Measurements from ENCODE around the gene PSMC3IP.
"Not testable (repeated sequence)": the region's sequence is repeated elsewhere in the genome, so short reads cannot be mapped to it uniquely, and the experiment has no call there.

PSMC3IP gene

GRCh38 chr17:42541041-42541833 is 36.3 kb downstream of the PSMC3IP start:
- no peaks in the 10 kb centered on the region for H3K27me3 ChIP-seq (ENCODE audit: insufficient read depth, insufficient read length)
- H3K36me3 ChIP-seq (ENCODE audit: insufficient read depth, insufficient read length, low read length) = peaks cover 60% of the 10 kb centered on the region
- TF ChIP-seq YY1 (IDR thresholded peaks at IDR 0.05; ENCODE audit: insufficient read depth, insufficient read length) = no peak
- TF ChIP-seq ZNF274 (IDR thresholded peaks at IDR 0.05; ENCODE audit: low read depth, low read length) = no peak
- TF ChIP-seq SUZ12 (IDR thresholded peaks at IDR 0.05; ENCODE audit: extremely low read depth, insufficient read depth, insufficient read length) = no peak
- H3K9me3 ChIP-seq (ENCODE audit: insufficient read depth, low read length) = no peaks in the 10 kb centered on the region
- DNase-seq (ENCODE audit: low read depth, low spot score) = no peak
- peaks cover 9% of the 10 kb centered on the region for H3K4me1 ChIP-seq (ENCODE audit: insufficient read depth, insufficient read length)
- H3K9ac ChIP-seq (ENCODE audit: insufficient read length, low read depth) = no peak overlapping the region
- no peak overlapping the region for H3K4me3 ChIP-seq (ENCODE audit: insufficient read length, low read depth)

DNA sequence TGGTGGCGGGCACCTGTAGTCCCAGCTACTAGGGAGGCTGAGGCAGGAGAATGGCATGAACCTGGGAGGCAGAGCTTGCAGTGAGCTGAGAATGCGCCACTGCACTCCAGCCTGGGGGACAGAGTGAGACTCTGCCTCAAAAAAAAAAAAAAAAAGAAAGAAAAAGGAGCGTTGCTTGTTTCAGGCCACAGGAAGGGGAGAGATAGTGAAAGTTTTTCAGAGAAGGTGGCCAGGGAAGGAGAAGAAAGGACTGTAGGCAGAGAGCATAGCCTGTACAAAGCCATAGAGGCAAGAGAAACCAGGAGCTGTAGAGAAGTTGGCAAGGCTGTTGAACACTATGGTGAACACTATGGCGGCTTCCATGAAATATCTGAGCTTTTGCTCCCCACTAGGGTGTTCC is 37.0 kb downstream of the PSMC3IP start:
- not testable (repeated sequence) for H3K4me3 ChIP-seq (ENCODE audit: insufficient read length, low read depth); H3K4me1 ChIP-seq (ENCODE audit: insufficient read depth, insufficient read length); H3K27me3 ChIP-seq (ENCODE audit: insufficient read depth, insufficient read length); DNase-seq (ENCODE audit: low read depth, low spot score); H3K9ac ChIP-seq (ENCODE audit: insufficient read length, low read depth); H3K9me3 ChIP-seq (ENCODE audit: insufficient read depth, low read length)
- H3K36me3 ChIP-seq (ENCODE audit: insufficient read depth, insufficient read length, low read length) = peaks cover 60% of the 10 kb centered on the region

- TF ChIP-seq SUZ12 (IDR thresholded peaks at IDR 0.05; ENCODE audit: extremely low read depth, insufficient read depth, insufficient read length) (no peak), YY1 (IDR thresholded peaks at IDR 0.05; ENCODE audit: insufficient read depth, insufficient read length) (no peak), ZNF274 (IDR thresholded peaks at IDR 0.05; ENCODE audit: low read depth, low read length) (no peak)
- no peak overlapping the region for H3K4me3 ChIP-seq (ENCODE audit: insufficient read length, low read depth)
- peak overlapping the region; percentile 29 for H3K9ac ChIP-seq (ENCODE audit: insufficient read length, low read depth)
- no peaks in the 10 kb centered on the region for H3K27me3 ChIP-seq (ENCODE audit: insufficient read depth, insufficient read length)
- DNase-seq (ENCODE audit: low read depth, low spot score) = no peak
- H3K9me3 ChIP-seq (ENCODE audit: insufficient read depth, low read length) = no peaks in the 10 kb centered on the region
- H3K36me3 ChIP-seq (ENCODE audit: insufficient read depth, insufficient read length, low read length) = peaks cover 44% of the 10 kb centered on the region
- H3K4me1 ChIP-seq (ENCODE audit: insufficient read depth, insufficient read length) = peaks cover 14% of the 10 kb centered on the region
Measured at GRCh38 chr17:42538482-42538881, 39.0 kb downstream of the PSMC3IP start.

GRCh38 chr17:42537826-42538451 is 39.6 kb downstream of the PSMC3IP start:
- no peak overlapping the region for H3K4me3 ChIP-seq (ENCODE audit: insufficient read length, low read depth)
- H3K9me3 ChIP-seq (ENCODE audit: insufficient read depth, low read length) = no peaks in the 10 kb centered on the region
- H3K4me1 ChIP-seq (ENCODE audit: insufficient read depth, insufficient read length) = peaks cover 14% of the 10 kb centered on the region
- no peak for DNase-seq (ENCODE audit: low read depth, low spot score)
- no peak for TF ChIP-seq ZNF274 (IDR thresholded peaks at IDR 0.05; ENCODE audit: low read depth, low read length)
- H3K36me3 ChIP-seq (ENCODE audit: insufficient read depth, insufficient read length, low read length) = peaks cover 38% of the 10 kb centered on the region
- no peaks in the 10 kb centered on the region for H3K27me3 ChIP-seq (ENCODE audit: insufficient read depth, insufficient read length)
- peak overlapping the region; percentile 42 for H3K9ac ChIP-seq (ENCODE audit: insufficient read length, low read depth)

- DNase-seq (ENCODE audit: low read depth, low spot score) = no peak
Measured at GRCh38 chr17:42537156-42537805, 40.2 kb downstream of the PSMC3IP start.

GRCh38 chr17:42536372-42537155 is 41.0 kb downstream of the PSMC3IP start:
- peak overlapping the region; percentile 75 for H3K4me3 ChIP-seq (ENCODE audit: insufficient read length, low read depth)
- H3K36me3 ChIP-seq (ENCODE audit: insufficient read depth, insufficient read length, low read length) = peaks cover 28% of the 10 kb centered on the region
- no peak for DNase-seq (ENCODE audit: low read depth, low spot score)
- H3K9me3 ChIP-seq (ENCODE audit: insufficient read depth, low read length) = no peaks in the 10 kb centered on the region
- H3K9ac ChIP-seq (ENCODE audit: insufficient read length, low read depth) = peak overlapping the region; percentile 85
- TF ChIP-seq YY1 (IDR thresholded peaks at IDR 0.05; ENCODE audit: insufficient read depth, insufficient read length) (no peak), SUZ12 (IDR thresholded peaks at IDR 0.05; ENCODE audit: extremely low read depth, insufficient read depth, insufficient read length) (no peak), ZNF274 (IDR thresholded peaks at IDR 0.05; ENCODE audit: low read depth, low read length) (no peak)
- H3K27me3 ChIP-seq (ENCODE audit: insufficient read depth, insufficient read length) = no peaks in the 10 kb centered on the region
- H3K4me1 ChIP-seq (ENCODE audit: insufficient read depth, insufficient read length) = peaks cover 14% of the 10 kb centered on the region

More at GRCh38 chr17:42537156-42537805, 40.2 kb downstream of the PSMC3IP start:
- H3K27me3 ChIP-seq (ENCODE audit: insufficient read depth, insufficient read length) = no peaks in the 10 kb centered on the region
- H3K9ac ChIP-seq (ENCODE audit: insufficient read length, low read depth) = peak overlapping the region; percentile 85
- H3K9me3 ChIP-seq (ENCODE audit: insufficient read depth, low read length) = no peaks in the 10 kb centered on the region
- TF ChIP-seq SUZ12 (IDR thresholded peaks at IDR 0.05; ENCODE audit: extremely low read depth, insufficient read depth, insufficient read length) (no peak), YY1 (IDR thresholded peaks at IDR 0.05; ENCODE audit: insufficient read depth, insufficient read length) (no peak), ZNF274 (IDR thresholded peaks at IDR 0.05; ENCODE audit: low read depth, low read length) (no peak)
- peak overlapping the region; percentile 75 for H3K4me3 ChIP-seq (ENCODE audit: insufficient read length, low read depth)
- H3K36me3 ChIP-seq (ENCODE audit: insufficient read depth, insufficient read length, low read length) = peaks cover 32% of the 10 kb centered on the region
- H3K4me1 ChIP-seq (ENCODE audit: insufficient read depth, insufficient read length) = peaks cover 14% of the 10 kb centered on the region

GRCh38 chr17:42536048-42536371 is 41.5 kb downstream of the PSMC3IP start, which contains the start of gene NAGLU:
NAGLU (plus strand) TSS chr17:42536241; CDS start chr17:42536273, 32 bp downstream.
- no peaks in the 10 kb centered on the region for H3K9me3 ChIP-seq (ENCODE audit: insufficient read depth, low read length)
- no peak for TF ChIP-seq SUZ12 (IDR thresholded peaks at IDR 0.05; ENCODE audit: extremely low read depth, insufficient read depth, insufficient read length)
- no peak for TF ChIP-seq ZNF274 (IDR thresholded peaks at IDR 0.05; ENCODE audit: low read depth, low read length)
- TF ChIP-seq YY1 (IDR thresholded peaks at IDR 0.05; ENCODE audit: insufficient read depth, insufficient read length) = no peak
- H3K4me1 ChIP-seq (ENCODE audit: insufficient read depth, insufficient read length) = peaks cover 13% of the 10 kb centered on the region

More at GRCh38 chr17:42536048-42536371, 41.5 kb downstream of the PSMC3IP start, which contains the start of gene NAGLU:
- peak; percentile 71 for DNase-seq (ENCODE audit: low read depth, low spot score)
- H3K27me3 ChIP-seq (ENCODE audit: insufficient read depth, insufficient read length) = peaks cover 4% of the 10 kb centered on the region
- H3K4me3 ChIP-seq (ENCODE audit: insufficient read length, low read depth) = peak within 1 kb of the TSS; percentile 75
- H3K36me3 ChIP-seq (ENCODE audit: insufficient read depth, insufficient read length, low read length) = peaks cover 23% of the 10 kb centered on the region
- peak within 1 kb of the TSS; percentile 85 for H3K9ac ChIP-seq (ENCODE audit: insufficient read length, low read depth)
